Suprapubic skin (tissue), 4 donors: ENCODE data around the gene MAN2B2. TPM values are rescaled to one million over a fixed set of nuclear protein-coding genes. Genes with fewer than 3 reads are reported as not detected.

ENCODE experiments used
- DNase-seq, 2 donors: peaks; one replicate each; pipeline ENCODE4 v3.0.0-alpha.2; 2019; ENCODE audit warnings: low spot score in 2 of 2
- H3K27ac ChIP-seq: fragments of 200-600 bp; sonication (generic); one replicate; pipeline ENCODE4 v1.5.1; 2019
- H3K27me3 ChIP-seq: fragments of 200-600 bp; sonication (generic); one replicate; pipeline ENCODE4 v1.5.1; 2019
- H3K36me3 ChIP-seq: fragments of 200-600 bp; sonication (generic); one replicate; pipeline ENCODE4 v1.5.1; 2019
- H3K4me1 ChIP-seq: fragments of 200-600 bp; sonication (generic); one replicate; pipeline ENCODE4 v1.5.1; 2019
- H3K4me3 ChIP-seq: fragments of 200-600 bp; sonication (generic); one replicate; pipeline ENCODE4 v1.5.1; 2019; ENCODE audit warnings: mild to moderate bottlenecking
- H3K9me3 ChIP-seq: fragments of 200-600 bp; sonication (generic); one replicate; pipeline ENCODE4 v1.5.1; 2019
- EP300 ChIP-seq: sonication (generic); formaldehyde crosslinking; IDR thresholded peaks from one replicate; pipeline ENCODE4 v1.6.1; 2017; ENCODE audit warnings: antibody characterized with exemption
- POLR2A ChIP-seq, 2 donors: fragments of 450-650 bp; IDR thresholded peaks; one replicate each; pipeline ENCODE4 v1.6.1; 2017; ENCODE audit warnings: antibody characterized with exemption in 2 of 2, mild to moderate bottlenecking in 2 of 2, moderate library complexity in 2 of 2
- POLR2AphosphoS5 ChIP-seq, 3 donors: sonication (generic); formaldehyde crosslinking; IDR thresholded peaks; one replicate each; pipeline ENCODE4 v1.6.1; 2017; ENCODE audit warnings: antibody characterized with exemption in 3 of 3
- WGBS: methylation state at CpG from one replicate; pipeline ENCODE4 v1.1.5; 2018; 5-methylcytosine and 5-hydroxymethylcytosine counted together
- total RNA-seq, 4 donors: library from RNA; depleted of rRNA; stranded (reverse); fragments of >200 nt; gene quantifications; one replicate each; pipeline ENCODE4 v1.1.0, GENCODE V29; 2016
- TF ChIP-seq, protein P1 (sequence below), 2 donors: fragments of 200-600 bp in 1 of 2; fragments of 450-650 bp in 1 of 2; sonication (generic) in 1 of 2; IDR thresholded peaks; one replicate each; pipeline ENCODE4 v1.5.1; 2016 to 2019; ENCODE audit warnings: antibody characterized with exemption in 2 of 2, mild to moderate bottlenecking in 1 of 2, moderate library complexity in 1 of 2

The MAN2B2 gene
- 10 to 100 TPM; 19.6 to 27.9 (median 25.2) TPM for total RNA-seq

GRCh38 chr4:6574747-6575502 lies at the start of gene MAN2B2:
MAN2B2 (plus strand) TSS chr4:6575189; CDS start chr4:6575211, 22 bp downstream.
- no peaks in the 10 kb centered on the region for H3K9me3 ChIP-seq
- H3K4me1 ChIP-seq: peaks cover 24% of the 10 kb centered on the region
- under 1% methylated on average over 42 of the region's 62 CpGs for WGBS
- DNase-seq: peak; percentile 90
- TF ChIP-seq EP300: no peak
- TF ChIP-seq POLR2A (IDR thresholded peaks at IDR 0.05): peak in 1 of 2 donors; percentile 24
- TF ChIP-seq, protein P1, sequence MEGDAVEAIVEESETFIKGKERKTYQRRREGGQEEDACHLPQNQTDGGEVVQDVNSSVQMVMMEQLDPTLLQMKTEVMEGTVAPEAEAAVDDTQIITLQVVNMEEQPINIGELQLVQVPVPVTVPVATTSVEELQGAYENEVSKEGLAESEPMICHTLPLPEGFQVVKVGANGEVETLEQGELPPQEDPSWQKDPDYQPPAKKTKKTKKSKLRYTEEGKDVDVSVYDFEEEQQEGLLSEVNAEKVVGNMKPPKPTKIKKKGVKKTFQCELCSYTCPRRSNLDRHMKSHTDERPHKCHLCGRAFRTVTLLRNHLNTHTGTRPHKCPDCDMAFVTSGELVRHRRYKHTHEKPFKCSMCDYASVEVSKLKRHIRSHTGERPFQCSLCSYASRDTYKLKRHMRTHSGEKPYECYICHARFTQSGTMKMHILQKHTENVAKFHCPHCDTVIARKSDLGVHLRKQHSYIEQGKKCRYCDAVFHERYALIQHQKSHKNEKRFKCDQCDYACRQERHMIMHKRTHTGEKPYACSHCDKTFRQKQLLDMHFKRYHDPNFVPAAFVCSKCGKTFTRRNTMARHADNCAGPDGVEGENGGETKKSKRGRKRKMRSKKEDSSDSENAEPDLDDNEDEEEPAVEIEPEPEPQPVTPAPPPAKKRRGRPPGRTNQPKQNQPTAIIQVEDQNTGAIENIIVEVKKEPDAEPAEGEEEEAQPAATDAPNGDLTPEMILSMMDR (IDR thresholded peaks at IDR 0.05): no peak
- TF ChIP-seq POLR2AphosphoS5 (IDR thresholded peaks at IDR 0.05): no peak
- no peak within 1 kb of the TSS for H3K27ac ChIP-seq
- H3K27me3 ChIP-seq: no peaks in the 10 kb centered on the region
- H3K36me3 ChIP-seq: peaks cover 25% of the 10 kb centered on the region
- peak within 1 kb of the TSS; percentile 75 for H3K4me3 ChIP-seq

DNA sequence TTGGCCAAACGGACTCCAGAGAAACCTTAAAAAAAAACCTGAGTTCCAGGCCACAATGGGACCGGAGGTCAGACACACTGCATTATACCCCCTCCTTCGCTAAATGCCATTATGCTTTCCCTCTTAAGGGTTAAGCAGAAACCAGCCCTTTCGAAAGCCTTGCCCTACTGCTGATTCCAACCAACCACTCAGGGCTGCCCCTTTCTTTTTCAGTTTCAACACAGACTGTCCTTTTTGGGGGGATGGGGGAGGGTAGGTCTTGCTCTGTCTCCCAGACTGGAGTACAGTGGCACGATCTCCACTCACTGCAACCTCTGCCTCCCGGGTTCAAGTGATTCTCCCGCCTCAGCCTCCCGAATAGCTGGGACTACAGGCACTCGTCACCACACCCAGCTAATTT lies 49.5 kb upstream of the MAN2B2 start:
- no peak for DNase-seq
- 86% methylated on average over 9 of the region's 9 CpGs for WGBS
- Histone ChIP-seq H3K36me3 (no peaks in the 10 kb centered on the region), H3K27me3 (peaks cover 7% of the 10 kb centered on the region), H3K27ac (no peak overlapping the region), H3K9me3 (no peaks in the 10 kb centered on the region), H3K4me3 (no peak overlapping the region), H3K4me1 (no peaks in the 10 kb centered on the region)
- TF ChIP-seq, protein P1 (IDR thresholded peaks at IDR 0.05): no peak
- TF ChIP-seq POLR2AphosphoS5 (IDR thresholded peaks at IDR 0.05) (no peak), EP300 (no peak), POLR2A (IDR thresholded peaks at IDR 0.05) (no peak)

DNA sequence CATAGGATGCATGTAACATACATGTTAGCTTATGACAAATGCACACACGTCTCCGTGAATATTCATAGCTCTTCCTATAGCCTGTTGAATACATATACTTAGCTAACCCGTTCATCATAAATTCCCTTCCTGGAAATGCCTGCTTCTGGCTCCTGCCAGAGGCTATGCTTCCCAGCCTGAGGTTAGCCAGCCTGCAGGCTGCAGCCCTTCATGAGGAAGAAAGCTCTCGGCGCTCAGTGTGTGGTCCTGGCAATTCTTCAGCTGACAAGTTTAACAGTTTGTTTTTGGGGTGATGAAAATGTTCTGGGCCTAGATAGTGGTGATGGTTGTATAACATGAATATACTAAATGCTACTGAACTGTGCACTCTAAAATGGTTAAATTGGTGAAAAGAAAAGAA lies 48.8 kb upstream of the MAN2B2 start:
- Histone ChIP-seq H3K27ac (no peak overlapping the region), H3K9me3 (no peaks in the 10 kb centered on the region), H3K36me3 (no peaks in the 10 kb centered on the region), H3K4me1 (no peaks in the 10 kb centered on the region), H3K27me3 (peaks cover 7% of the 10 kb centered on the region), H3K4me3 (no peak overlapping the region)
- TF ChIP-seq POLR2AphosphoS5 (IDR thresholded peaks at IDR 0.05) (no peak), POLR2A (IDR thresholded peaks at IDR 0.05) (no peak), EP300 (no peak)
- TF ChIP-seq, protein P1 (IDR thresholded peaks at IDR 0.05): no peak
- WGBS: 78% methylated on average over 5 of the region's 5 CpGs
- no peak for DNase-seq

DNA sequence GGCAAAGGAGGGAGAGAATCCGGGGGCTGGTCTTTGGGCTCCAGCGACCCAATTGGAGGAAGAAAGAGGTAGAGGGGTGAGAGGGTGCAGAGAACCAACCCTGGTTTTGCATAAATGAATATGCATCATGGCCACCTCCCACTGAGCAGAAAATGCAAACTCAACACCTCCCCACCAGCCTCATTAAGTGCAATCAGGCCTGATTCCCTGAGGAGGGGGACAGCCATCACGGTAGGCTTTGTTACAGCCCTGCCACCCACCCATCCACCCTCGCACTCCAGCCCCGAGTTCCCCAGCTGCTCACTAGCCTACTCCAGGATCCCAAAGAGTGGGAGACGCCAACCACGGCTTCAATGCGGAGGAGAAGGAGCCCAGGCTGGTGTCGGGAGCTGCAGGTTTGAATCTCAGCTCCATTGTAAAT lies 48.3 kb upstream of the MAN2B2 start:
- no peak overlapping the region for H3K4me3 ChIP-seq
- H3K9me3 ChIP-seq: no peaks in the 10 kb centered on the region
- WGBS: 85% methylated on average over 9 of the region's 9 CpGs
- no peak overlapping the region for H3K27ac ChIP-seq
- peaks cover 5% of the 10 kb centered on the region for H3K27me3 ChIP-seq
- TF ChIP-seq EP300 (no peak), POLR2AphosphoS5 (IDR thresholded peaks at IDR 0.05) (no peak), POLR2A (IDR thresholded peaks at IDR 0.05) (no peak)
- TF ChIP-seq, protein P1 (IDR thresholded peaks at IDR 0.05): no peak
- no peaks in the 10 kb centered on the region for H3K36me3 ChIP-seq
- no peaks in the 10 kb centered on the region for H3K4me1 ChIP-seq
- DNase-seq: no peak

DNA sequence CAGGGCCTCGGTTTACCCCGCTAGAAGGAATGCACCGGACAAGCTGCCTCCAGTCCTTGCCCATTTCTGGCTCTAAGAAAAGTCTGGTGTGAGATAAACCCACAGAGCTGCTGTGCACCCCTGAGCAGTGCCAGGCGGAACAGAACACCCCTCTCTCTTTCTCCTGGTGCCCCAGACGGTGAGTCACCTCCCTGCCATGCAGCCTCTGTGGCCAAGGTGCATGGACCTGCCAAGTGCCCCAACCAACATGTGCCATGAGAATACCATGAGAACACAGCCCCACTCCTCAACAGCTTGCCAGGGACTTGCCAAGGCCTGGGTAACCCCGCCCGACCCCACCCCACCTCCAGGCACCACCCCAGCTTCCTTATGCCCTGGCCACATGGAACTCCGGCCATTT lies 47.7 kb upstream of the MAN2B2 start:
- Histone ChIP-seq H3K4me3 (no peak overlapping the region), H3K4me1 (no peaks in the 10 kb centered on the region), H3K9me3 (no peaks in the 10 kb centered on the region), H3K27me3 (peaks cover 5% of the 10 kb centered on the region), H3K27ac (no peak overlapping the region), H3K36me3 (no peaks in the 10 kb centered on the region)
- TF ChIP-seq POLR2AphosphoS5 (IDR thresholded peaks at IDR 0.05): no peak
- TF ChIP-seq EP300: no peak
- no peak for TF ChIP-seq POLR2A (IDR thresholded peaks at IDR 0.05)
- TF ChIP-seq, protein P1 (IDR thresholded peaks at IDR 0.05): no peak
- 80% methylated on average over 4 of the region's 8 CpGs for WGBS
- no peak for DNase-seq
